ENCODE measurements around the gene CMYA5. TPM values are rescaled to one million over a fixed set of nuclear protein-coding genes. Genes with fewer than 3 reads are reported as not detected.

Gene CMYA5
- total RNA-seq, 1 donor from 2014 or later, result 0.11 TPM

DNA sequence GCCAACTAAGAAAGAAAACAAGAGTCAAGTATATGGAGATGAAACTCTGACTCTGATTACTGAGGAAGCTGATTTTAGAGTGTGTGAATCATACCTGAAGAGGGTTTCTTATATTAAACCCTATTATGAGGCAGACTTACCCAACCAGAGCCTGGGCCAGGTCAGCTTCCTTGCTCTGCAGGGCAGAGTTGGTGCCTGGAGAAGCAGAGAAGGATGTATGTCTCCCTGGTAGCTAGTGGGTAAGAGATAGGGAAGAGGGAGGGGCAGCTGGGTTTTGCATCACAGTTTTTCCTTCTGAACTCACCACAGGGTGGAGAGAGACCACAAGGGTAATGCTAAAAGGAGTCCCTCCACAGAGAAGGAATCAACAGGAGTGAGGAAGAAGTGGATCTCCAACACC lies 104.1 kb downstream of the CMYA5 start:
- intact Hi-C loops (cut with micrococcal nuclease), result no loop called here
- no peak for DNase-seq
- no peak for ATAC-seq (ENCODE audit: low read depth)
- ChIA-PET POLR2A (no interaction called here), CTCF (no interaction called here)
- TF ChIP-seq, protein P1, sequence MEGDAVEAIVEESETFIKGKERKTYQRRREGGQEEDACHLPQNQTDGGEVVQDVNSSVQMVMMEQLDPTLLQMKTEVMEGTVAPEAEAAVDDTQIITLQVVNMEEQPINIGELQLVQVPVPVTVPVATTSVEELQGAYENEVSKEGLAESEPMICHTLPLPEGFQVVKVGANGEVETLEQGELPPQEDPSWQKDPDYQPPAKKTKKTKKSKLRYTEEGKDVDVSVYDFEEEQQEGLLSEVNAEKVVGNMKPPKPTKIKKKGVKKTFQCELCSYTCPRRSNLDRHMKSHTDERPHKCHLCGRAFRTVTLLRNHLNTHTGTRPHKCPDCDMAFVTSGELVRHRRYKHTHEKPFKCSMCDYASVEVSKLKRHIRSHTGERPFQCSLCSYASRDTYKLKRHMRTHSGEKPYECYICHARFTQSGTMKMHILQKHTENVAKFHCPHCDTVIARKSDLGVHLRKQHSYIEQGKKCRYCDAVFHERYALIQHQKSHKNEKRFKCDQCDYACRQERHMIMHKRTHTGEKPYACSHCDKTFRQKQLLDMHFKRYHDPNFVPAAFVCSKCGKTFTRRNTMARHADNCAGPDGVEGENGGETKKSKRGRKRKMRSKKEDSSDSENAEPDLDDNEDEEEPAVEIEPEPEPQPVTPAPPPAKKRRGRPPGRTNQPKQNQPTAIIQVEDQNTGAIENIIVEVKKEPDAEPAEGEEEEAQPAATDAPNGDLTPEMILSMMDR (IDR thresholded peaks at IDR 0.05), result no peak
- Mint-ChIP-seq H3K36me3 (ENCODE audit: low read depth) (no peaks in the 10 kb centered on the region), H3K4me1 (no peaks in the 10 kb centered on the region), H3K4me3 (no peak overlapping the region), H3K27ac (no peak overlapping the region), H3K27me3 (peaks cover 9% of the 10 kb centered on the region), H3K9me3 (no peaks in the 10 kb centered on the region)

DNA sequence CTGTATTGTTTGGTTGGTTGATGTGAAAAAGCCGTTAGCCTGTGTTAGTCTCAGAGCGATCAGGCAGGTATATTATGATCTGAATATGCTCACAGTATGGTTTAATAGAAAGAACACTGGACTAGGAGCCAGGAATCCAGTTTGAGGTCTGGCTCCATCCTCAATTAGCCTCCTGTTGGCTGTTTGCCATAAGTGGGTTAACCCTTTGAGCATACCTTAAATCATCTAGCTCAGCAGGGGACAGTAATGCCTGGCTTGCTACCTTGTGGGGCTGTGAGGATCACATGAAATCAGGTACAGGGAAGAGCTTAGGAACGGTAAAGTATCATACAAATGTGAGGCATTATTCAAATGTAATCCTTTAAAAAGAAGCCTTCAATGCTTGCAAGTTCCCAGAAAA lies 104.7 kb downstream of the CMYA5 start:
- CTCF ChIA-PET, result no interaction called here
- POLR2A ChIA-PET, result no interaction called here
- Mint-ChIP-seq H3K27ac (no peak overlapping the region), H3K27me3 (peaks cover 9% of the 10 kb centered on the region), H3K4me1 (no peaks in the 10 kb centered on the region), H3K9me3 (no peaks in the 10 kb centered on the region), H3K36me3 (ENCODE audit: low read depth) (no peaks in the 10 kb centered on the region), H3K4me3 (no peak overlapping the region)
- ATAC-seq (ENCODE audit: low read depth), result no peak
- DNase-seq, result no peak
- TF ChIP-seq, protein P1 (IDR thresholded peaks at IDR 0.05), result no peak
- intact Hi-C loops (cut with micrococcal nuclease), result no loop called here

DNA sequence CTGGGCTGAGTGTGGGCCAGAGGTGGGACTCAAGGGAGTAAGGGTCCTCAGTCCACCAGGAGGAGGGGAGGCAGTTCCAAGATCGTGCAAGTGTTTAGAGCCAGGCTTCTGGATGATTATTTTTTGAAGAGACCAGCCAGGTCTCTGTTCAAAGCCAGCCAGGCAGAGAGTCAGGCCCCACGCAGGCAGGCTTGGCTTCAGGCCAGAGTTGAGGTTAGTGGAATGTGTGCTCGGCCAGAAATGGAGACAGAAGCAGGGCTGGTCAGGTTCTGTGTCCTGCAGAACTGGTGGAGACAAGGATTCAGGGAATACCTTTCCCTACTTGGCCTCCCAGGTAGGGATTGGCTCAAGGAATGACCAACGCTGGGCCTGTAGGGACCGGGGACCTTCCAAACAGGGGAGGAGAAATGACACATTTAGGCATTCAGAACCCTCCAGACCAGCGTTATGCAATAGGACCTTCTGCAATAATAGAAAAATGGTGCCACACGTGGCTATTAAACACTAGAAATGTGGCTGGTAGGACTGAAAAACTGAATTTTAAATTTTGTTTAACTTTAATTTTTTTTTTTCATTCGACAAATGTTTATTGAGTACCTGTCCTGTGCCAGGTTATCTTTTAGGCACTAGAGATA lies 106.2 kb downstream of the CMYA5 start:
- ChIA-PET CTCF (no interaction called here), POLR2A (no interaction called here)
- TF ChIP-seq, protein P1 (IDR thresholded peaks at IDR 0.05), result no peak
- H3K27me3 Mint-ChIP-seq, result peaks cover 3% of the 10 kb centered on the region
- H3K4me3 Mint-ChIP-seq, result no peak overlapping the region
- no peak for DNase-seq
- intact Hi-C loops (cut with micrococcal nuclease), result no loop called here
- H3K9me3 Mint-ChIP-seq, result no peaks in the 10 kb centered on the region
- no peaks in the 10 kb centered on the region for H3K36me3 Mint-ChIP-seq (ENCODE audit: low read depth)
- H3K27ac Mint-ChIP-seq, result no peak overlapping the region
- no peak for ATAC-seq (ENCODE audit: low read depth)
- H3K4me1 Mint-ChIP-seq, result peaks cover 2% of the 10 kb centered on the region

DNA sequence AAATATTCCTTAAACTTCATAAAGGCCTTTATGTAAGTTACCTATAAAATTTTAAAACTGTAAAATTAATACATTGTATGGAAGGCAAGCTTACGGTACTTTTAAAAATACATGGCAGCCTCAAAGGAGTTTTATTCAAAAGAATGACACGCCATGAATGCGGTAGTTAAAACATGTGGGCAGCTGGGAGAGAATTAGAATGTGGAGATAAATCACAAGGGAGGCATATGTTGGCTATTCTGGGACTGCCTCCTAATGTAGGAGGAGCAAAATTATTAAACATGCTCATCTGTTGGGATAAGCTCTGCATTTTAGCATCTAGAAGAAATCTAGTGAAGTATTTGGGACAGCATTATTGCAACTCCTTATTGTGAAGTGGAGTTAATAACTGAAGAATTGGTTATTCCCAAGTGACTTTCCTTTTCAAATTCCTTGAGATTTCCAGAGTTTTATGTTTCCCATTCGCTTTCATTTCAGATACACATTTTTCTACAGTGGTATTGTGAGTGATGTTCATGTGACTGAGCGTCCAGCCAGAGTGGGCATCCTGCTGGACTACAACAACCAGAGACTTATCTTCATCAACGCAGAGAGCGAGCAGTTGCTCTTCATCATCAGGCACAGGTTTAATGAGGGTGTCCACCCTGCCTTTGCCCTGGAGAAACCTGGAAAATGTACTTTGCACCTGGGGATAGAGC lies 109.4 kb downstream of the CMYA5 start:
- peaks cover 3% of the 10 kb centered on the region for H3K27me3 Mint-ChIP-seq
- no peaks in the 10 kb centered on the region for H3K36me3 Mint-ChIP-seq (ENCODE audit: low read depth)
- ChIA-PET POLR2A (no interaction called here), CTCF (no interaction called here)
- TF ChIP-seq, protein P1 (IDR thresholded peaks at IDR 0.05), result no peak
- intact Hi-C loops (cut with micrococcal nuclease), result no loop called here
- H3K9me3 Mint-ChIP-seq, result no peaks in the 10 kb centered on the region
- DNase-seq, result no peak
- ATAC-seq (ENCODE audit: low read depth), result no peak
- H3K4me3 Mint-ChIP-seq, result no peak overlapping the region
- peaks cover 18% of the 10 kb centered on the region for H3K4me1 Mint-ChIP-seq
- H3K27ac Mint-ChIP-seq, result no peak overlapping the region

DNA sequence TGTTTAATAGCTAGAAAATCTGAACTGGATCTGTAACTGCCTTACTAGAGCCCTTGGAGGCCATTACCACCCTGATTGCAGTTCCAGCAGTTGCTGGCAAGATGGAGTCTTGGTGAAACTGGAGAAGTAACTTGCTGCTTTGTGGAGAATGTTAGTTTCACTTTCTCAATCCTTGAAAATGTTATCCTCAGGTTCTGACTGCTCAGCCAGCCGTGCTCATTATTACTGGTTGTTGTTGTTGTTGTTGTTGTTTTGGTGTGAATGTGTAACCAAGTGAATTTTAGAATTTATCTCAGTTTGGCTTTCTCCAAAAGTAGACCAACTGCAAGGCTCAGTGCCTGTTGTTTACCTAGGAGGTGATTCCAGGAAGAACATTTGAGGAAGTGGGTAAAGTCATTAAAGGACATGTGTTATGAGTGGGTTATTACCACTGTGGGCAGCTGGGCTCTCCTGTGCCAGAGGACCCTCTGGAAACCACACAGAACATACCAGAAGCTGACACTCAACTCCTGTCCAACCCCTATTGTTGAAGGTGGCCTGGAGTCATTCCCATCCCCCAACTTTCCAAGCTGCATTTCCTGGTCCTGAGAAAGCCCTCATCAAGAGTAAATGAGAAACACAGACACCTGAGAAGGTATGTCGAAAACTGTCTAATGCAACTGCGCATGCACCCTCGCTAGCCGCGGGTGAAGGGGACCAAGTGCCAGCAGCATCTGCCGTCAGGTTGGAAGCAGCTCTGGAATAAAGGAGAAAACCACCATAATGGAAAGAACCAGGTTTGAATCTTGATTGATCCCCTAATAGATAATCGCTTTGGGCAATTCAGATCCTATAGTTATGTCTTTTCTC lies 111.6 kb downstream of the CMYA5 start:
- TF ChIP-seq, protein P1 (IDR thresholded peaks at IDR 0.05), result no peak
- Mint-ChIP-seq H3K27me3 (no peaks in the 10 kb centered on the region), H3K4me1 (peaks cover 18% of the 10 kb centered on the region), H3K27ac (no peak overlapping the region), H3K9me3 (no peaks in the 10 kb centered on the region), H3K4me3 (no peak overlapping the region), H3K36me3 (ENCODE audit: low read depth) (no peaks in the 10 kb centered on the region)
- DNase-seq (no peak), ATAC-seq (ENCODE audit: low read depth) (no peak)
- ChIA-PET CTCF (no interaction called here), POLR2A (no interaction called here)
- intact Hi-C loops (cut with micrococcal nuclease), result no loop called here

Data from activated B cell treated with CpG ODN at 0.5 μM for 24 hours (primary cell).